ENCODE results near the gene AP3D1. TPM values are rescaled to one million over a fixed set of nuclear protein-coding genes. Genes with fewer than 3 reads are reported as not detected.

The AP3D1 gene
- total and polyA plus RNA-seq, 2 donors = 32.5 to 80.1 TPM

DNA sequence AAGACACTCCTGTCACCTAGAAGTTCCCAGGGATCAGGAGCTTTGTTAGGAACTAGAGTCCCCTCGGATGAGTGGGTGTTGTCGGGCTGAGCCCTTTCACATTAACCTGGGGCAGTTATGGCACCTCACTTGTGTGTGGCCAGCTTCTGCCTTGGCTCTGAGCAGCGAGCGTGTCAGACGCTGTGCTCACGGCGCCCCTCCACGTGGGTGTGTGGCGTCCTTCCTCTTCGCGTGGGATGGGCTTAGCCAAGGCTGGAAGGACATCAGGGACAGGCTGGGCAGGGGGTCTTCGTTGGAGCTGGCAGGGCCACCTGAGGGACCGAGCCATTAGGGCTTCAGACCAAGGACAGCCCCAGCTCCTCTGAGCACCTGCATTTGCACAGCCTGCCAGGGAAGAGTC is 35.8 kb upstream of the AP3D1 start:
- no peaks in the 10 kb centered on the region for H3K9me3 ChIP-seq (ENCODE audit: control insufficient read depth in 2 of 2, insufficient read depth in 1 of 2, low read length in 1 of 2)
- peaks cover 80 to 89% of the 10 kb centered on the region in 2 donors for H3K36me3 ChIP-seq (ENCODE audit: control insufficient read depth in 2 of 2, insufficient read depth in 2 of 2, low read length in 1 of 2)
- H3K4me1 ChIP-seq (ENCODE audit: control insufficient read depth in 2 of 2, insufficient read depth in 2 of 2, low read length in 2 of 2) = peaks cover 5 to 10% of the 10 kb centered on the region in 2 donors
- H3K27me3 ChIP-seq (ENCODE audit: control insufficient read depth in 2 of 2, insufficient read depth in 1 of 2, low read length in 1 of 2) = no peaks in the 10 kb centered on the region
- H3K27ac ChIP-seq (ENCODE audit: low read depth in 1 of 2, low read length in 1 of 2) = no peak overlapping the region
- WGBS = 97% methylated on average over 13 of the region's 13 CpGs
- H3K4me3 ChIP-seq (ENCODE audit: low read length in 2 of 2) = no peak overlapping the region
- DNase-seq (ENCODE audit: low read depth in 6 of 9, low spot score in 9 of 9) = no peak

DNA sequence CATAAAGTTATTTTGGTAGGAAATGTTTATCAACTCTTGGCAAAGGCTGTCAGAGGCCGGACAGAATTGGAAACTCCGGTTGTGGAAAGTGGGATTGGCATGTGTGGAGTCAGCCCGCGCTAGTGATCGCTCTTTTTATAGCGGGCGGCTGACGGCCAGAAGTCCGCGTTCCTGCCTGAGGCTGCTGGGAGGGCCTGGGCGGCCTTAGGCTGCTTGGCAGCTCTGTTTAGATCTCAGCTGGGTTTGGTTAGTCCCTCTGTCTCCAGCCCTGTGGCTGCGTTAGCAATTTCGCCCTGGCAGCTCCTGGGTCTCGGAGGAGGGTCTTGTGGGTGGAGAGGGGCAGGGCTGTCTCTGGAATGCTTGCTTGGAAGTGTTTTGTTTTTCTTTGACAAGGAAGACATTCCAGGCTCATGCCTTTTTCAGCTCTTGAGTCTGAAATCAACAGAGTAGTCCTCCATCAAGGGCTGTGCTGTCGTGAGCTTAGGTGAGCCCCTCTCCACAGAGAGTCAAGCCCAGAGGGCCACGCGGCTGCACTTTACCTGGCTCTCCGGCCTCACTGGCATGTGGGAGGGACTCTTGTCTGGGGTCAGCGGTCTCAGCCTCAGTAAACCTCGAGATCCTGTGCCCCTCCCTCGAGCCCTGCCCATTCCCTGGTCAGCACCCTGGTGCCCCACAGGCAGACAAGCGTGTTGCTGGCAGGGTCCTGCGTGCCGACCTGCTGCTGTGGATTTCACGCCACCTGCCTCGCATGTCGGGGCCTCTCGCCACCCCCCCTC is 34.9 kb upstream of the AP3D1 start:
- no peak overlapping the region for H3K4me3 ChIP-seq (ENCODE audit: low read length in 2 of 2)
- no peak for DNase-seq (ENCODE audit: low read depth in 6 of 9, low spot score in 9 of 9)
- no peaks in the 10 kb centered on the region for H3K27me3 ChIP-seq (ENCODE audit: control insufficient read depth in 2 of 2, insufficient read depth in 1 of 2, low read length in 1 of 2)
- H3K36me3 ChIP-seq (ENCODE audit: control insufficient read depth in 2 of 2, insufficient read depth in 2 of 2, low read length in 1 of 2) = peaks cover 77 to 83% of the 10 kb centered on the region in 2 donors
- H3K4me1 ChIP-seq (ENCODE audit: control insufficient read depth in 2 of 2, insufficient read depth in 2 of 2, low read length in 2 of 2) = peaks cover 5 to 10% of the 10 kb centered on the region in 2 donors
- 91% methylated on average over 28 of the region's 28 CpGs for WGBS
- H3K27ac ChIP-seq (ENCODE audit: low read depth in 1 of 2, low read length in 1 of 2) = no peak overlapping the region
- no peaks in the 10 kb centered on the region for H3K9me3 ChIP-seq (ENCODE audit: control insufficient read depth in 2 of 2, insufficient read depth in 1 of 2, low read length in 1 of 2)

DNA sequence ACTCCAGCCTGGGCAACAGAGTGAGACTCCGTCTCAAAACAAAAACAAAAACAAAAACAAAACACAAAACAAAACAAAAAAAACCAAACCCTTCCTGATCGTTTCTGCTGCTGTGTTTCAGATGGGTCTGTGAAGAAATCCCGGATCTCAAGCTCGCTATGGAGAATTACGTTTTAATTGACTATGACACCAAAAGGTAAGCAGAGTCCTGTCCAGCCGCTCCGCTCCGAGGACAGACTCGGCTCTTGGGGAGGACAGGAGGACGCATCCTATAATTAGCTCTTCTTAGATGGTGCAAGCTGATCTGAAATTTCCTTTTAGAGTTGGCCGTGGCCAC is 34.3 kb upstream of the AP3D1 start:
- H3K36me3 ChIP-seq (ENCODE audit: control insufficient read depth in 2 of 2, insufficient read depth in 2 of 2, low read length in 1 of 2) = peaks cover 77 to 81% of the 10 kb centered on the region in 2 donors
- 94% methylated on average over 11 of the region's 11 CpGs for WGBS
- H3K27ac ChIP-seq (ENCODE audit: low read depth in 1 of 2, low read length in 1 of 2) = peak overlapping the region in 1 of 2 donors; percentile 55
- no peak for DNase-seq (ENCODE audit: low read depth in 6 of 9, low spot score in 9 of 9)
- peaks cover 5 to 10% of the 10 kb centered on the region in 2 donors for H3K4me1 ChIP-seq (ENCODE audit: control insufficient read depth in 2 of 2, insufficient read depth in 2 of 2, low read length in 2 of 2)
- no peaks in the 10 kb centered on the region for H3K9me3 ChIP-seq (ENCODE audit: control insufficient read depth in 2 of 2, insufficient read depth in 1 of 2, low read length in 1 of 2)
- no peaks in the 10 kb centered on the region for H3K27me3 ChIP-seq (ENCODE audit: control insufficient read depth in 2 of 2, insufficient read depth in 1 of 2, low read length in 1 of 2)
- H3K4me3 ChIP-seq (ENCODE audit: low read length in 2 of 2) = no peak overlapping the region

DNA sequence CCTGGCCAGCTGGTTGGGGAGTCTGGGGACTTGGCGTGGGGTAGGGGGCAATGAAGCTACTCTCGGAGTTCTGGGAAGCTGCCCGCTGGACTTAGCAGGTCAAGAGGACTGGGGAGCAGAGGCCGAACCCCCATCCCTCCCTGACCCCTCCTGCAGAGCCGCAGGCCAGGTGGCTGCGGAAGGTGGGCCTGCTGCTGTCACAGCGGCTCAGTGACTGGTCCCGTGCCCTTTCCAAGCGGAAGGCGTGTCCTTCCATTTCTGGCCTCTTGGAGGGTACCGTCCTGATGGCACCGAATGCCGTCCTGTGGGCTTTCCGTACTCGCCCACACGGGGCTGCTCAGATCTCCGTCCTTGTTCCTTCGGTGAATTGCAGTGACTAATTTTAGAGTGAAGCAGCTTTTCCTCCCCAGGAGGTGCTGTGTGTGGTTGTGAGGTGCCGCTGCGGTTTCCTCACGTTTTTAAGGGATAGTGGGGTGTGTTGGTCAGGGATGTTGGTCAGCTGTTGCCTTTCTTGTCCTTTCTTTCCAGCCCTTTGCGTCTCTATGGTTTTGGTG is 33.1 kb upstream of the AP3D1 start:
- DNase-seq (ENCODE audit: low read depth in 6 of 9, low spot score in 9 of 9) = no peak
- no peak overlapping the region for H3K4me3 ChIP-seq (ENCODE audit: low read length in 2 of 2)
- H3K36me3 ChIP-seq (ENCODE audit: control insufficient read depth in 2 of 2, insufficient read depth in 2 of 2, low read length in 1 of 2) = peaks cover 70 to 77% of the 10 kb centered on the region in 2 donors
- no peaks in the 10 kb centered on the region for H3K27me3 ChIP-seq (ENCODE audit: control insufficient read depth in 2 of 2, insufficient read depth in 1 of 2, low read length in 1 of 2)
- H3K4me1 ChIP-seq (ENCODE audit: control insufficient read depth in 2 of 2, insufficient read depth in 2 of 2, low read length in 2 of 2) = peaks cover 5 to 10% of the 10 kb centered on the region in 2 donors
- 97% methylated on average over 22 of the region's 22 CpGs for WGBS
- no peaks in the 10 kb centered on the region for H3K9me3 ChIP-seq (ENCODE audit: control insufficient read depth in 2 of 2, insufficient read depth in 1 of 2, low read length in 1 of 2)
- no peak overlapping the region for H3K27ac ChIP-seq (ENCODE audit: low read depth in 1 of 2, low read length in 1 of 2)

GRCh38 chr19:2181633-2181997 is 30.2 kb upstream of the AP3D1 start:
- H3K27ac ChIP-seq (ENCODE audit: low read depth in 1 of 2, low read length in 1 of 2) = no peak overlapping the region

DNA sequence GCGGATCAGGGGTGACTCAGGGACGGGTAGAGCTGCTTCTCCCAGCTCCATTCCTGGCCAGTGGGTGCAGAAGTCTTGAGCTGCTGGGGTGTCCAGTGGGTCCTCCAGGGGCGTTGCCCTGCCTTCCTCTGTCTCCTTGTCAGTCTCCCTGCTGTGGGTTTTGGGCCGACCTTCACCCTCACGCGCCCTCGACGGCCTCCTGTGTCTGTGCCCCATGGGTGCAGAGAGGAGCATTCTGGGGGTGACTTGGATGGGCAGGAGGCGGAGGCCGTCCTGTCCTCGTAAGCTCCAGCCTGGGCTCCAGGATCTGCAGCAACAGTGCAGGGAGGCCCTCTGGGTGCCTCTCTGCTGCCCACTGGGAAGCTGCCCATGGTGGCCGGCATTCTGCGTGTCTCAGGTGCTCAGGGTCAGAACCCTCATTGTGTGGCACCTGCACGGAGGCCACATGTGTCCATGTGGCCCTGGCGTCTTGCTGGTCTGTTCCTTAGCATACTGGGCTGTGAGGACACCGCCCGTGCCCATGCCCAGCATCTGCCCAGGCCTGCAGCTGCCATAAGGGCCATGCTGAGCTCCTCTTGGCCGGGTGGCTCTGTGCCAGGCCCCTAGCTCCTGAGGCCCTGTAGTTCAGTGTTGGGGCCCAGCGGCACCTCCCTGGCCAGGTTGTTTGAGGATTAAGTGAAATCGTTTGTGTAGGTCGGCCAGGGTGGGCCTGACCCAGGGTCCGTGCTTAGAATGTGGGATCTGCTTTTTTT is 29.7 kb upstream of the AP3D1 start:
- WGBS = 96% methylated on average over 22 of the region's 22 CpGs
- no peaks in the 10 kb centered on the region for H3K9me3 ChIP-seq (ENCODE audit: control insufficient read depth in 2 of 2, insufficient read depth in 1 of 2, low read length in 1 of 2)
- H3K27me3 ChIP-seq (ENCODE audit: control insufficient read depth in 2 of 2, insufficient read depth in 1 of 2, low read length in 1 of 2) = no peaks in the 10 kb centered on the region
- H3K4me1 ChIP-seq (ENCODE audit: control insufficient read depth in 2 of 2, insufficient read depth in 2 of 2, low read length in 2 of 2) = peaks cover 0 to 4% of the 10 kb centered on the region in 2 donors
- H3K27ac ChIP-seq (ENCODE audit: low read depth in 1 of 2, low read length in 1 of 2) = no peak overlapping the region
- H3K36me3 ChIP-seq (ENCODE audit: control insufficient read depth in 2 of 2, insufficient read depth in 2 of 2, low read length in 1 of 2) = peaks cover 46 to 53% of the 10 kb centered on the region in 2 donors
- DNase-seq (ENCODE audit: low read depth in 6 of 9, low spot score in 9 of 9) = no peak
- H3K4me3 ChIP-seq (ENCODE audit: low read length in 2 of 2) = no peak overlapping the region

More at GRCh38 chr19:2181633-2181997, 30.2 kb upstream of the AP3D1 start:
- Histone ChIP-seq H3K36me3 (ENCODE audit: control insufficient read depth in 2 of 2, insufficient read depth in 2 of 2, low read length in 1 of 2) (peaks cover 48 to 59% of the 10 kb centered on the region in 2 donors), H3K27me3 (ENCODE audit: control insufficient read depth in 2 of 2, insufficient read depth in 1 of 2, low read length in 1 of 2) (no peaks in the 10 kb centered on the region), H3K9me3 (ENCODE audit: control insufficient read depth in 2 of 2, insufficient read depth in 1 of 2, low read length in 1 of 2) (no peaks in the 10 kb centered on the region), H3K4me3 (ENCODE audit: low read length in 2 of 2) (no peak overlapping the region), H3K4me1 (ENCODE audit: control insufficient read depth in 2 of 2, insufficient read depth in 2 of 2, low read length in 2 of 2) (peaks cover 0 to 3% of the 10 kb centered on the region in 2 donors)
- no peak for DNase-seq (ENCODE audit: low read depth in 6 of 9, low spot score in 9 of 9)
- 96% methylated on average over 9 of the region's 9 CpGs for WGBS

- Histone ChIP-seq H3K4me1 (ENCODE audit: control insufficient read depth in 2 of 2, insufficient read depth in 2 of 2, low read length in 2 of 2) (peaks cover 0 to 4% of the 10 kb centered on the region in 2 donors), H3K27ac (ENCODE audit: low read depth in 1 of 2, low read length in 1 of 2) (no peak overlapping the region), H3K36me3 (ENCODE audit: control insufficient read depth in 2 of 2, insufficient read depth in 2 of 2, low read length in 1 of 2) (peaks cover 44 to 45% of the 10 kb centered on the region in 2 donors), H3K27me3 (ENCODE audit: control insufficient read depth in 2 of 2, insufficient read depth in 1 of 2, low read length in 1 of 2) (no peaks in the 10 kb centered on the region), H3K4me3 (ENCODE audit: low read length in 2 of 2) (no peak overlapping the region), H3K9me3 (ENCODE audit: control insufficient read depth in 2 of 2, insufficient read depth in 1 of 2, low read length in 1 of 2) (no peaks in the 10 kb centered on the region)
- no peak for DNase-seq (ENCODE audit: low read depth in 6 of 9, low spot score in 9 of 9)
- WGBS = 98% methylated on average over 19 of the region's 19 CpGs
Observed at GRCh38 chr19:2180114-2180513, 28.7 kb upstream of the AP3D1 start.

- Histone ChIP-seq H3K36me3 (ENCODE audit: control insufficient read depth in 2 of 2, insufficient read depth in 2 of 2, low read length in 1 of 2) (peaks cover 35 to 39% of the 10 kb centered on the region in 2 donors), H3K9me3 (ENCODE audit: control insufficient read depth in 2 of 2, insufficient read depth in 1 of 2, low read length in 1 of 2) (no peaks in the 10 kb centered on the region), H3K27ac (ENCODE audit: low read depth in 1 of 2, low read length in 1 of 2) (no peak overlapping the region), H3K4me3 (ENCODE audit: low read length in 2 of 2) (no peak overlapping the region), H3K4me1 (ENCODE audit: control insufficient read depth in 2 of 2, insufficient read depth in 2 of 2, low read length in 2 of 2) (peaks cover 0 to 4% of the 10 kb centered on the region in 2 donors), H3K27me3 (ENCODE audit: control insufficient read depth in 2 of 2, insufficient read depth in 1 of 2, low read length in 1 of 2) (no peaks in the 10 kb centered on the region)
- no peak for DNase-seq (ENCODE audit: low read depth in 6 of 9, low spot score in 9 of 9)
- WGBS = 98% methylated on average over 17 of the region's 17 CpGs
Observed at GRCh38 chr19:2179095-2179494, 27.7 kb upstream of the AP3D1 start.
